Liver (tissue), 9 donors: ENCODE results near the gene CIITA. TPM values are rescaled to one million over a fixed set of nuclear protein-coding genes. Genes with fewer than 3 reads are reported as not detected.

ENCODE experiments used
- DNase-seq: peaks from one replicate; pipeline ENCODE4 v3.0.0-alpha.2; 2017; ENCODE audit warnings: low spot score
- H3K27ac ChIP-seq, 2 donors: one replicate each; pipeline ENCODE4 v1.7.0; 2013; ENCODE audit warnings: inconsistent platforms in 2 of 2, low read length in 2 of 2, control low read depth in 1 of 2, low read depth in 1 of 2, mild to moderate bottlenecking in 1 of 2
- H3K27me3 ChIP-seq, 4 donors: one replicate each; pipeline versions ENCODE4 v1.6.1 to v1.7.0; 2013; ENCODE audit warnings: low read length in 3 of 4, inconsistent platforms in 1 of 4, mild to moderate bottlenecking in 1 of 4, moderate library complexity in 1 of 4; ENCODE audit not compliant: control insufficient read depth in 4 of 4, insufficient read depth in 4 of 4
- H3K36me3 ChIP-seq, 4 donors: one replicate each; pipeline versions ENCODE4 v1.6.1 to v1.7.0; 2013; ENCODE audit warnings: low read length in 3 of 4, mild to moderate bottlenecking in 3 of 4, low read depth in 1 of 4, moderate library complexity in 1 of 4; ENCODE audit not compliant: control insufficient read depth in 4 of 4, insufficient read depth in 3 of 4
- H3K4me1 ChIP-seq, 4 donors: one replicate each; pipeline versions ENCODE4 v1.6.1 to v1.7.0; 2013; ENCODE audit warnings: low read length in 3 of 4, mild to moderate bottlenecking in 3 of 4, moderate library complexity in 1 of 4; ENCODE audit not compliant: control insufficient read depth in 4 of 4, insufficient read depth in 4 of 4
- H3K4me3 ChIP-seq, 3 donors: one replicate each; pipeline versions ENCODE4 v1.6.1 to v1.7.0; 2013; ENCODE audit warnings: low read length in 3 of 3, control low read depth in 1 of 3, low read depth in 1 of 3, mild to moderate bottlenecking in 1 of 3
- H3K9ac ChIP-seq, 2 donors: one replicate each; pipeline ENCODE4 v1.7.0; 2013; ENCODE audit warnings: low read length in 2 of 2, mild to moderate bottlenecking in 2 of 2, moderate library complexity in 2 of 2, control low read depth in 1 of 2, low read depth in 1 of 2
- H3K9me3 ChIP-seq, 4 donors: one replicate each; pipeline versions ENCODE4 v1.6.1 to v1.7.0; 2013; ENCODE audit warnings: low read length in 3 of 4; ENCODE audit not compliant: control insufficient read depth in 4 of 4
- EGR1 ChIP-seq, 2 donors: IDR thresholded peaks; 2 replicates each; pipeline ENCODE4 v1.6.1; 2016 to 2018; ENCODE audit warnings: antibody characterized with exemption in 2 of 2, low read depth in 2 of 2
- FOXA1 ChIP-seq: IDR thresholded peaks from 2 replicates; pipeline ENCODE4 v1.6.1; 2016; ENCODE audit warnings: antibody characterized with exemption
- FOXA2 ChIP-seq: IDR thresholded peaks from 2 replicates; pipeline ENCODE4 v1.6.1; 2016; ENCODE audit warnings: antibody characterized with exemption
- GABPA ChIP-seq, 2 donors: IDR thresholded peaks in 1 of 2; conservative IDR thresholded peaks in 1 of 2; 2 replicates each; pipeline ENCODE4 v1.6.1; 2016; ENCODE audit warnings: antibody characterized with exemption in 2 of 2, mild to moderate bottlenecking in 1 of 2, moderate library complexity in 1 of 2
- HNF4A ChIP-seq, 2 donors: conservative IDR thresholded peaks; 2 replicates each; pipeline ENCODE4 v1.6.1; 2016; ENCODE audit warnings: antibody characterized with exemption in 2 of 2, mild to moderate bottlenecking in 2 of 2
- HNF4G ChIP-seq: IDR thresholded peaks from 2 replicates; pipeline ENCODE4 v1.6.1; 2016; ENCODE audit warnings: antibody characterized with exemption
- JUND ChIP-seq, 2 donors: IDR thresholded peaks; 2 replicates each; pipeline ENCODE4 v1.6.1; 2016; ENCODE audit warnings: antibody characterized with exemption in 2 of 2
- NR2F2 ChIP-seq: IDR thresholded peaks from 2 replicates; pipeline ENCODE4 v1.6.1; 2016; ENCODE audit warnings: antibody characterized with exemption
- RAD21 ChIP-seq, 2 donors: IDR thresholded peaks; 2 replicates each; pipeline ENCODE4 v1.6.1; 2016; ENCODE audit warnings: antibody characterized with exemption in 2 of 2, mild to moderate bottlenecking in 2 of 2
- RXRA ChIP-seq, 2 donors: IDR thresholded peaks; 2 replicates each; pipeline ENCODE4 v1.6.1; 2017 to 2018; ENCODE audit warnings: antibody characterized with exemption in 2 of 2, mild to moderate bottlenecking in 1 of 2
- SP1 ChIP-seq: IDR thresholded peaks from 2 replicates; pipeline ENCODE4 v1.6.1; 2018; ENCODE audit warnings: antibody characterized with exemption, mild to moderate bottlenecking
- TAF1 ChIP-seq: conservative IDR thresholded peaks from 2 replicates; pipeline ENCODE4 v1.6.1; 2016; ENCODE audit warnings: antibody characterized with exemption, mild to moderate bottlenecking
- YY1 ChIP-seq: IDR thresholded peaks from 2 replicates; pipeline ENCODE4 v1.6.1; 2016; ENCODE audit warnings: antibody characterized with exemption, mild to moderate bottlenecking
- ZBTB33 ChIP-seq: IDR thresholded peaks from 2 replicates; pipeline ENCODE4 v1.6.1; 2016; ENCODE audit warnings: antibody characterized with exemption
- WGBS: extraction: QIAGEN DNeasy Blood & Tissue Kit; methylation state at CpG from one replicate; pipeline ENCODE4 v1.1.7; 2013; 5-methylcytosine and 5-hydroxymethylcytosine counted together
- polyA plus RNA-seq, 2 donors: library from polyadenylated mRNA; stranded (reverse) in 1 of 2; unstranded in 1 of 2; fragments of 200-250 nt in 1 of 2; fragments of >200 nt in 1 of 2; fragmentation: Nextera tagmentation in 1 of 2; extraction: Ambion mirVana in 1 of 2; gene quantifications; one replicate each; pipeline versions ENCODE4 v1.2.1 to v1.2.3, GENCODE V29; 2013 to 2015
- total RNA-seq, 2 donors: library from RNA; depleted of rRNA; stranded (reverse); fragments of >200 nt; gene quantifications; one replicate each; pipeline ENCODE4 v1.2.3, GENCODE V29; 2014
- TF ChIP-seq, protein P1 (sequence below): IDR thresholded peaks from 2 replicates; pipeline ENCODE4 v1.6.1; 2016; ENCODE audit warnings: antibody characterized with exemption
- TF ChIP-seq, protein P2 (sequence below): IDR thresholded peaks from 2 replicates; pipeline ENCODE4 v1.6.1; 2016; ENCODE audit warnings: antibody characterized with exemption
- TF ChIP-seq, protein P3 (sequence below): fragments of 150-350 bp; IDR thresholded peaks from 2 replicates; pipeline ENCODE4 v1.5.1; 2017; ENCODE audit warnings: improper control_type of control experiment, low read depth, low read length; ENCODE audit not compliant: missing input control
- TF ChIP-seq, protein P4 (sequence below): IDR thresholded peaks from 2 replicates; pipeline ENCODE4 v1.6.1; 2016; ENCODE audit warnings: antibody characterized with exemption, mild to moderate bottlenecking
- donor health status: healthy.
- donor health status: healthy.
- donor health status: healthy.
- donor health status: healthy.
- donor health status: healthy.

CIITA gene
- total and polyA plus RNA-seq, 4 donors, result 1.6 to 4.2 (median 2.2) TPM

GRCh38 chr16:10931977-10932632 is 55.1 kb downstream of the CIITA start:
- DNase-seq, result no peak
- peaks cover 0 to 3% (median 2%) of the 10 kb centered on the region in 4 donors for H3K36me3 ChIP-seq
- 93% methylated on average over 11 of the region's 11 CpGs for WGBS
- peaks cover 13 to 79% (median 65%) of the 10 kb centered on the region in 4 donors for H3K4me1 ChIP-seq
- H3K9me3 ChIP-seq, result no peaks in the 10 kb centered on the region
- no peak overlapping the region for H3K27ac ChIP-seq
- TF ChIP-seq HNF4G (no peak), FOXA1 (no peak), JUND (IDR thresholded peaks at IDR 0.05) (no peak), GABPA (IDR thresholded peaks at IDR 0.05 in 1 of 2, conservative IDR thresholded peaks at IDR 0.05 in 1 of 2) (no peak), SP1 (no peak), ZBTB33 (no peak), FOXA2 (no peak), NR2F2 (no peak), RAD21 (IDR thresholded peaks at IDR 0.05) (no peak), YY1 (no peak), HNF4A (conservative IDR thresholded peaks at IDR 0.05) (no peak), RXRA (IDR thresholded peaks at IDR 0.05) (no peak), TAF1 (no peak)
- TF ChIP-seq, protein P1, sequence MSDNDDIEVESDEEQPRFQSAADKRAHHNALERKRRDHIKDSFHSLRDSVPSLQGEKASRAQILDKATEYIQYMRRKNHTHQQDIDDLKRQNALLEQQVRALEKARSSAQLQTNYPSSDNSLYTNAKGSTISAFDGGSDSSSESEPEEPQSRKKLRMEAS, result no peak
- TF ChIP-seq, protein P2, sequence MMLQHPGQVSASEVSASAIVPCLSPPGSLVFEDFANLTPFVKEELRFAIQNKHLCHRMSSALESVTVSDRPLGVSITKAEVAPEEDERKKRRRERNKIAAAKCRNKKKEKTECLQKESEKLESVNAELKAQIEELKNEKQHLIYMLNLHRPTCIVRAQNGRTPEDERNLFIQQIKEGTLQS, result no peak
- TF ChIP-seq, protein P3, sequence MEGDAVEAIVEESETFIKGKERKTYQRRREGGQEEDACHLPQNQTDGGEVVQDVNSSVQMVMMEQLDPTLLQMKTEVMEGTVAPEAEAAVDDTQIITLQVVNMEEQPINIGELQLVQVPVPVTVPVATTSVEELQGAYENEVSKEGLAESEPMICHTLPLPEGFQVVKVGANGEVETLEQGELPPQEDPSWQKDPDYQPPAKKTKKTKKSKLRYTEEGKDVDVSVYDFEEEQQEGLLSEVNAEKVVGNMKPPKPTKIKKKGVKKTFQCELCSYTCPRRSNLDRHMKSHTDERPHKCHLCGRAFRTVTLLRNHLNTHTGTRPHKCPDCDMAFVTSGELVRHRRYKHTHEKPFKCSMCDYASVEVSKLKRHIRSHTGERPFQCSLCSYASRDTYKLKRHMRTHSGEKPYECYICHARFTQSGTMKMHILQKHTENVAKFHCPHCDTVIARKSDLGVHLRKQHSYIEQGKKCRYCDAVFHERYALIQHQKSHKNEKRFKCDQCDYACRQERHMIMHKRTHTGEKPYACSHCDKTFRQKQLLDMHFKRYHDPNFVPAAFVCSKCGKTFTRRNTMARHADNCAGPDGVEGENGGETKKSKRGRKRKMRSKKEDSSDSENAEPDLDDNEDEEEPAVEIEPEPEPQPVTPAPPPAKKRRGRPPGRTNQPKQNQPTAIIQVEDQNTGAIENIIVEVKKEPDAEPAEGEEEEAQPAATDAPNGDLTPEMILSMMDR, result no peak
- no peak overlapping the region for H3K9ac ChIP-seq
- no peak overlapping the region for H3K4me3 ChIP-seq
- H3K27me3 ChIP-seq, result no peaks in the 10 kb centered on the region

DNA sequence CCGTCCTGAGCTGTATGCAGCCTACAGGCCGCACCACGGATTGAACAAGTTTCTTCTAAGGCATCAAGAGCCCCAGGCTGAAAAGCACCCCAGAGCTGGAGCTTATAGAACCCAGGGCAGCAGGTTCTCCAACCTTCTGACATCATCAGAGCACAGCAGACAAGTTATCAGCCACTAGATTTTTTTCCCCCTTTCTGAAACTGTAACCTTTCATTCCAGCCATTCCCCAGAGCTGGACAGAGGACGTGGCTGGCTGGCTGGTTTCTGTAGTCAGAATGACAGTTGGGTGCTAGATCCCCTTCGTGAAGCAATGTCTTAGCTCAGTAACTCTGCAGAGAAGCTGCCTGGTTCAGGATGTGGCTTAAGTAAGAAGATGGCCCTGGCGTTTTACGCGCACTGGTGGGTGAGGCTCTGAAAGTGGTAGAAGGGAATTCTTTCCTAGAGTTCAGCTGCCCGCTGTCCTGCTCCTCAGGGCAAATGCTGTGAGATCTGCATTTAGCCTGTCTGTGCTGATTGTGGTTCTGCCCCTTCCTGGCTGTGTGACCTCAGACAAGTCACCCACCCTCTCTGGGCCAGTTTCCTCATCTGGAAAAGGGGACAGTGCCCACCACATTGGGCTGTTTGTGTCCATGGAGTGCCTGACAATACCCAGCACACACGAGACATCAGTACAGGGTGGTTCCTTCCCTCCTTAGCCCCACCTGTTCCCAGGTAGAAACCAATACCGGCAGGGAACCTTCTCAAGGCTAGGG is 56.1 kb downstream of the CIITA start:
- H3K9me3 ChIP-seq, result no peaks in the 10 kb centered on the region
- H3K9ac ChIP-seq, result no peak overlapping the region
- no peak for TF ChIP-seq HNF4G
- no peak for TF ChIP-seq RXRA (IDR thresholded peaks at IDR 0.05)
- no peak for TF ChIP-seq EGR1 (IDR thresholded peaks at IDR 0.05; ENCODE audit: low read depth in 2 of 2)
- TF ChIP-seq FOXA2, result no peak
- TF ChIP-seq, protein P2, result no peak
- TF ChIP-seq, protein P4, sequence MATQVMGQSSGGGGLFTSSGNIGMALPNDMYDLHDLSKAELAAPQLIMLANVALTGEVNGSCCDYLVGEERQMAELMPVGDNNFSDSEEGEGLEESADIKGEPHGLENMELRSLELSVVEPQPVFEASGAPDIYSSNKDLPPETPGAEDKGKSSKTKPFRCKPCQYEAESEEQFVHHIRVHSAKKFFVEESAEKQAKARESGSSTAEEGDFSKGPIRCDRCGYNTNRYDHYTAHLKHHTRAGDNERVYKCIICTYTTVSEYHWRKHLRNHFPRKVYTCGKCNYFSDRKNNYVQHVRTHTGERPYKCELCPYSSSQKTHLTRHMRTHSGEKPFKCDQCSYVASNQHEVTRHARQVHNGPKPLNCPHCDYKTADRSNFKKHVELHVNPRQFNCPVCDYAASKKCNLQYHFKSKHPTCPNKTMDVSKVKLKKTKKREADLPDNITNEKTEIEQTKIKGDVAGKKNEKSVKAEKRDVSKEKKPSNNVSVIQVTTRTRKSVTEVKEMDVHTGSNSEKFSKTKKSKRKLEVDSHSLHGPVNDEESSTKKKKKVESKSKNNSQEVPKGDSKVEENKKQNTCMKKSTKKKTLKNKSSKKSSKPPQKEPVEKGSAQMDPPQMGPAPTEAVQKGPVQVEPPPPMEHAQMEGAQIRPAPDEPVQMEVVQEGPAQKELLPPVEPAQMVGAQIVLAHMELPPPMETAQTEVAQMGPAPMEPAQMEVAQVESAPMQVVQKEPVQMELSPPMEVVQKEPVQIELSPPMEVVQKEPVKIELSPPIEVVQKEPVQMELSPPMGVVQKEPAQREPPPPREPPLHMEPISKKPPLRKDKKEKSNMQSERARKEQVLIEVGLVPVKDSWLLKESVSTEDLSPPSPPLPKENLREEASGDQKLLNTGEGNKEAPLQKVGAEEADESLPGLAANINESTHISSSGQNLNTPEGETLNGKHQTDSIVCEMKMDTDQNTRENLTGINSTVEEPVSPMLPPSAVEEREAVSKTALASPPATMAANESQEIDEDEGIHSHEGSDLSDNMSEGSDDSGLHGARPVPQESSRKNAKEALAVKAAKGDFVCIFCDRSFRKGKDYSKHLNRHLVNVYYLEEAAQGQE, result no peak
- TF ChIP-seq RAD21 (IDR thresholded peaks at IDR 0.05), result no peak
- TF ChIP-seq GABPA (IDR thresholded peaks at IDR 0.05 in 1 of 2, conservative IDR thresholded peaks at IDR 0.05 in 1 of 2), result no peak
- TF ChIP-seq ZBTB33, result no peak
- TF ChIP-seq YY1, result no peak
- no peak for TF ChIP-seq FOXA1
- TF ChIP-seq NR2F2, result no peak

More for the DNA sequence above, 56.1 kb downstream of the CIITA start:
- DNase-seq, result no peak
- 92% methylated on average over 11 of the region's 11 CpGs for WGBS
- H3K4me3 ChIP-seq, result no peak overlapping the region
- H3K27ac ChIP-seq, result no peak overlapping the region
- H3K27me3 ChIP-seq, result no peaks in the 10 kb centered on the region
- peaks cover 0 to 2% (median under 1%) of the 10 kb centered on the region in 4 donors for H3K36me3 ChIP-seq
- H3K4me1 ChIP-seq, result peaks cover 15 to 79% (median 65%) of the 10 kb centered on the region in 4 donors
